DMS 273 treated with DMSO at 0.1 percent for 48 hours (cell line): Measurements from ENCODE around the gene ARHGAP21.

Experiments
- DNase-seq: peaks from one replicate; lab custom pipeline; 2025; lab: John Stamatoyannopoulos, UW

Gene ARHGAP21

DNA sequence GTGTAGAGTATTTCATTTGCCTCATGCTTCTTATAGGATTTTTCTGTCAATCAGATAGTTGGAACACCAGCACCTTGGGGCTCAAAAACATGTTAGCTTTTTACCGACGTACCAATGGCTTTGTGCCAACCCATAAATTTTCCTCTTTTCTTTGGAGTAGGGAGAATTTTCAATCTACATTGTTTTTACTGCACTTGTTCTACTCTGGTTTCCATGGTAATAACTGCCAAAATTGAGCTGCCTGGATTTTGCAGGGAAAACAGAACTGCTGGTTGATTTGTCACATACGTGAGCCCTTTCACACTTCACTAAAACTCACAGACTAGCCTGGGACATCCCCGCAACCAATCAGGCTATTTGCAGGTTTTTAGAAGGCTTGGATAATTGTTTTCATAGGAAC lies 189.7 kb downstream of the ARHGAP21 start:
- DNase-seq = no peak
